Left lung (tissue), 10 donors: ENCODE measurements around the gene C1orf159. TPM values are rescaled to one million over a fixed set of nuclear protein-coding genes. Genes with fewer than 3 reads are reported as not detected.

Experiments
- ATAC-seq: fragments of 200-7000 bp; cut with Tn5 transposase; one replicate; pipeline ENCODE4 v1.9.1; 2020; ENCODE audit warnings: moderate library complexity
- DNase-seq, 4 donors: peaks; one replicate each; pipeline ENCODE4 v3.0.0-alpha.2; 2013 to 2020
- H3K27ac ChIP-seq, 2 donors: fragments of 200-600 bp; sonication (generic) in 1 of 2; one replicate each; pipeline versions ENCODE4 v1.5.0 to v1.8.0; 2020 to 2021
- H3K27me3 ChIP-seq, 2 donors: fragments of 200-600 bp; sonication (generic) in 1 of 2; one replicate each; pipeline versions ENCODE4 v1.5.0 to v1.8.0; 2020 to 2021
- H3K36me3 ChIP-seq, 2 donors: fragments of 200-600 bp; sonication (generic) in 1 of 2; one replicate each; pipeline versions ENCODE4 v1.5.0 to v1.8.0; 2020 to 2021
- H3K4me1 ChIP-seq, 2 donors: fragments of 200-600 bp; one replicate each; pipeline ENCODE4 v1.8.0; 2021
- H3K4me3 ChIP-seq, 2 donors: fragments of 200-600 bp; sonication (generic) in 1 of 2; one replicate each; pipeline versions ENCODE4 v1.5.0 to v1.8.0; 2020 to 2021; ENCODE audit warnings: mild to moderate bottlenecking in 1 of 2
- H3K9me3 ChIP-seq, 2 donors: fragments of 200-600 bp; sonication (generic) in 1 of 2; one replicate each; pipeline versions ENCODE4 v1.5.0 to v1.8.0; 2020 to 2021
- CTCF ChIP-seq, 2 donors: fragments of 200-600 bp; sonication (generic) in 1 of 2; IDR thresholded peaks; one replicate each; pipeline versions ENCODE4 v1.5.0 to v1.8.0; 2021; ENCODE audit warnings: antibody characterized with exemption in 2 of 2
- intact Hi-C, 2 donors: fragments of 100-400 bp; cut with DNase I; formaldehyde crosslinking; loops; one replicate each; pipeline versions ENCODE4 v1.11.2 to v1.14.2; 2022
- polyA plus RNA-seq, 6 donors: library from polyadenylated mRNA; unstranded; fragments of 120-200 nt; gene quantifications; one replicate each; pipeline ENCODE4 v1.2.1, GENCODE V29; 2013; ENCODE audit not compliant: insufficient read length in 6 of 6
- total RNA-seq, 2 donors: library from RNA; stranded (reverse); fragmentation: NEBNext Ultra II Directional; extraction: Animal tissue kit (Norgen Biotek cat#: 25700); gene quantifications; one replicate each; pipeline ENCODE4 v1.2.1, GENCODE V29; 2021
- donor health status: DM: no; HTN: yes; CAD: no.
- donor health status: DM: no; HTN: no; CAD: no.

Gene C1orf159
- total and polyA plus RNA-seq, 8 donors = 7.7 to 16.0 (median 10.1) TPM

- Histone ChIP-seq H3K27me3 (peaks cover 0 to 14% of the 10 kb centered on the region in 2 donors), H3K4me1 (peaks cover 4 to 5% of the 10 kb centered on the region in 2 donors), H3K27ac (no peak overlapping the region), H3K36me3 (peaks cover 0 to 62% of the 10 kb centered on the region in 2 donors), H3K9me3 (no peaks in the 10 kb centered on the region), H3K4me3 (no peak overlapping the region)
- ATAC-seq (no peak), DNase-seq (no peak)
- intact Hi-C loops = no loop called here
- no peak for TF ChIP-seq CTCF (IDR thresholded peaks at IDR 0.05)
These were observed 70.8 kb downstream of the C1orf159 start for GRCh38 chr1:1045129-1045528.

GRCh38 chr1:1044455-1045078 lies 71.3 kb downstream of the C1orf159 start:
- ATAC-seq (no peak), DNase-seq (no peak)
- Histone ChIP-seq H3K36me3 (peaks cover 0 to 58% of the 10 kb centered on the region in 2 donors), H3K4me1 (peaks cover 9 to 11% of the 10 kb centered on the region in 2 donors), H3K4me3 (no peak overlapping the region), H3K9me3 (no peaks in the 10 kb centered on the region), H3K27me3 (peaks cover 0 to 20% of the 10 kb centered on the region in 2 donors), H3K27ac (no peak overlapping the region)
- intact Hi-C loops = no loop called here
- TF ChIP-seq CTCF (IDR thresholded peaks at IDR 0.05) = no peak

- H3K27me3 ChIP-seq = peaks cover 0 to 26% of the 10 kb centered on the region in 2 donors
- no peak overlapping the region for H3K27ac ChIP-seq
- H3K9me3 ChIP-seq = no peaks in the 10 kb centered on the region
- peaks cover 13 to 17% of the 10 kb centered on the region in 2 donors for H3K4me1 ChIP-seq
- intact Hi-C loops = no loop called here
- DNase-seq (no peak), ATAC-seq (no peak)
- H3K4me3 ChIP-seq = no peak overlapping the region
- H3K36me3 ChIP-seq = peaks cover 0 to 53% of the 10 kb centered on the region in 2 donors
- TF ChIP-seq CTCF (IDR thresholded peaks at IDR 0.05) = no peak
These were observed 72.0 kb downstream of the C1orf159 start for GRCh38 chr1:1043921-1044320.

GRCh38 chr1:1043411-1043810 lies 72.5 kb downstream of the C1orf159 start:
- intact Hi-C loops = no loop called here
- peaks cover 0 to 31% of the 10 kb centered on the region in 2 donors for H3K27me3 ChIP-seq
- no peaks in the 10 kb centered on the region for H3K9me3 ChIP-seq
- H3K4me1 ChIP-seq = peaks cover 13 to 19% of the 10 kb centered on the region in 2 donors
- H3K27ac ChIP-seq = no peak overlapping the region
- H3K4me3 ChIP-seq = no peak overlapping the region
- H3K36me3 ChIP-seq = peaks cover 0 to 53% of the 10 kb centered on the region in 2 donors
- DNase-seq (no peak), ATAC-seq (no peak)
- no peak for TF ChIP-seq CTCF (IDR thresholded peaks at IDR 0.05)

- Histone ChIP-seq H3K4me1 (peaks cover 13 to 19% of the 10 kb centered on the region in 2 donors), H3K9me3 (no peaks in the 10 kb centered on the region), H3K27me3 (peaks cover 0 to 36% of the 10 kb centered on the region in 2 donors), H3K36me3 (peaks cover 0 to 50% of the 10 kb centered on the region in 2 donors), H3K4me3 (no peak overlapping the region), H3K27ac (no peak overlapping the region)
- ATAC-seq (no peak), DNase-seq (no peak)
- intact Hi-C loops = no loop called here
- no peak for TF ChIP-seq CTCF (IDR thresholded peaks at IDR 0.05)
These were observed 73.1 kb downstream of the C1orf159 start for GRCh38 chr1:1042835-1043234.
